Stimulated activated CD8-positive, alpha-beta memory T cell treated with anti-CD3 and anti-CD28 coated beads, Interleukin-7, amount 100 ng/mL, for 48 hours (primary cell): Measurements from ENCODE around the gene RAD23A.

Experiments
- DNase-seq, 2 donors: peaks; one replicate each; pipeline ENCODE4 v3.0.0-alpha.2; 2020; ENCODE audit warnings: low read depth in 1 of 2; ENCODE audit errors: extremely low read depth in 1 of 2

Gene RAD23A

DNA sequence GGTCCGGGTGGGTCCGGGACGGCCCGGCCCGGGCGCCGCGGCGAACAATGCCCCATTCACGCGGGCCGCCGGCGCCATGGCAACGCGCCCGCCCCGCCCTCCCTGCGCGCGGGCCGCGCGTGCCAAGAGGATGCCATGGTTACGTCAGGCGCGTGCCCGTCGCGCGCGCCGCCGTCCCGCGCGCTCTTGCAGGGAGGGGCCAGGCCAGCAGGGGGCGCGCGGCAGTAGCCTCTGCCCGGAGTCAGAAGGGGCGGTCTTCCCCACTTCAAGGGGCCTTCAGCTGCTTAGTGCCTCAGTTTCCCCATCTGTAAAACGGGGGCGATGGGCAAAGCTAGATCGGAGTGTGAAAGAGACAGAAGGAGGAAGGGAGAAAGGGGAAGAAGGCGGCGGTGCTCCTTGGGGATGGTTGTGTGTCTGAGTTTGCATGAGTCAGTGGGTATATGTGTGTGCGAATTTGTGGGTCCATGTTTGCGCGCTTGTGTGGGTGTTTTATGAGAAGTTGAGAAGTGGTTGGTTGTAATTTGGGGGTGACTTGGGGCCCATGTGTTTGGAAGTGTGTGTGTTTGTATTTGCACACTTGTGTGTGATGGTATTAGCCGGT is 38.0 kb downstream of the RAD23A start:
- DNase-seq: peak; percentile 54 to 67

DNA sequence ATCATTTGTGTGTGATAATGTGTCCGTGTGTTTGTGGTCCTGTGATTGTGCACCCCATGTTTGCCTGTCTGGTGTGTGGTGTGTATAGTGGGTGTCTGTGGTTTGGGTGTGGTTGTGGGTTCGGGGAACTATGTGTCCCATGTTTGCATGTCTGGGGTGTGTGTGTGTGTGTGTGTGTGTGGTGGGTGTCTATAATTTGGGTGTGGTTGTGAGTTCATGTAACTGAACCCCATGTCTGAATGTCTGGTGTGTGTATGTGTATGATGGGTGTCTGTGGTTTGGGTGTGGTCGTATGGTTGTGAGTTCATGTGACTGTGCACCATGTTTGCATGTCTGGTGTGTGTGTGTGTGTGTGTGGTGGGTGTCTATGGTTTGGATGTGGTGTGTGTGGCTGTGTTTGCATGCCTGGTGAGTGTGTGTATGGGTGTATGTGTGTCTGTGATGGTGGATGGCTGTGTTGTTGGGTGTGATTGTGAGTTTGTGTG is 38.5 kb downstream of the RAD23A start:
- DNase-seq: no peak

DNA sequence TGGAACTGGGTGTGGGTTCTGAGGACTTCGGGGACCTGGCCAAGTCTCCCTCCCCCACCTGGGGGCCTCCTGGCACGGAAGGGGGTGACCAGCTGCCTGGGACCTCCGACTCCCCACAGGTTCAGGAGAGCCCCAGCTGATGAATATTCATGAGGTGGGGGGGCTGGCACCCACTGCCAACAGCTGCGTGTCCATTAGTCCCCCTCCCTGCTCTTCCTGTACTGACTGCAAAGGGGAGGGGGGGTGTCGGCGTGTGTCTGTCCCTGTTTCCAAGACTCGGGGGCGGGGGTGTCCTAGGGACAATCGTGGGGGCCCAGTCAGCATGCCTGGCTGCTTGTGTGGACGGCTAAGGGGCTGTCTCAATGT is 39.0 kb downstream of the RAD23A start:
- no peak for DNase-seq

DNA sequence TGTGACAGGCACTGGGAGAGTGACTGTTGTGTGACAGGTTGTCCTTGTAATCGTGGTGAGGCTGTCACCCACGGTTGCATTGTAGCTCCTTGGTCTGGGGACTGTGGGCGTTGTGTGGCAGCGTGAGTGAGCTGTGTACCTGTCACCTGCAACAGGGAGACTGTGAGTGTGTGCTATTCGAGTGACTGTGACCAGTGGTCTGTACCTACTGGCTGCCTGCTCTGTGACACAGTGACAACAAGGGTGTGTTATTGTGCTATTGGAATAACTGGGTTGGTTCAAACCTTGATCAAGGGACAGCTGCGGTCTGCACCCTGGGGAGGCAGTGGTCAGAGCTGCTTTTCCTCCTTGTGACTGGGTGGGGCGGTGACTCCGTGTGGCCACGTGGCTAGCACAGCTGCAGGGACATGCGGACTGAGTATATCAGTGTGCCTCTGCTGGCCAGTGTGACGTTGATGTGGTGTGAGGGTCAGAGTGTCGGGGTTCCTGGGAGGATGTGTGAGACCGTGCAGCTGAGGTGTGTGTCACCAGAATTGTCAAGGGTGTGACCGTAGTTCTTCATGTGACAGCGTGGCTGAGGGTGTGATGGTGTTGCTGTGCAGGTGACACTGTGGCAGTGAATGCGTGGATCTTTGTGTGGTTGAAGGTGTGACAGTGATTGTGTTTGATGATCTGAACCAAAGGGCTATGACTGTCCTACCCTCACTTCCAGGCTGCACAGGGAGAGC is 39.6 kb downstream of the RAD23A start:
- no peak for DNase-seq

DNA sequence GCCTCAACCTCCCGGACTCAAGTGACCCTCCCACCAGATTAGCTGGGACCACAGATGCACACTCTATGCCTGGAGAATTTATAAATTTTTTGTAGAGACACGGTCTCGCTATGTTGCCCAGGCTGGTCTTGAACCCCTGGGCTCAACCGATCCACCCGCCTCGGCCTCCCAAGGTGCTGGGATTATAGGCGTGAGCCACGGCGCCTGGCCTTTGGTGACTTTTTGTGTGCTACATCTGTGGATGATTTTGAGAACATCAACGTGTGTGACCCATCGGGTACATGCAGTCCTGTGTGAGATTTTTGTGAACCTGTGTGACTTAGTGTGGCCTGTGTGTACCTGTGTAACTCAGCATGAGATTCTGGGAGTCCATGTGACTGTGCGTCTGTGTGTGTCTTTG is 41.1 kb downstream of the RAD23A start:
- no peak for DNase-seq

GRCh38 chr19:12987190-12987589 is 41.5 kb downstream of the RAD23A start:
- no peak for DNase-seq

- DNase-seq: no peak
Observed at GRCh38 chr19:12987781-12988180, 42.1 kb downstream of the RAD23A start.

DNA sequence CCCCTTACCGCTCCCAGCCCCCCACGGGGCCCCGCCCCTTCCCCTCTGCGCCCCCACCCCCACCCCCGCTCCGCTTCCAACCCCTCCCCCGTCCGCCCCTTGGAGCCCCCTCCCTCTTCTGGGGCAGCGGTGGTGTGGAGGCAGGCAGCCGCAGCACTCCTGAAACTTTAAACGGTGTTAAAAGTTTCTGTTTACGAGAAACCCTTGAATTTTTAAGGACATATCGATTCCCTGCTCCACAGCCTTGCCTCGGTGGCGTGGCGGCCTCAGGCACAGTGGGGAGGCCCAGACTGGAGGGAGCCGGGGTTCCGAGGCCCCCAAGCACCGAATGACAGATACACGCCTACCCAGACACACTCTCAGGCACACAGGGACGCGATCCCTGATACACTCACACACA is 44.8 kb downstream of the RAD23A start:
- no peak for DNase-seq

- no peak for DNase-seq
Observed at GRCh38 chr19:12990853-12991252, 45.2 kb downstream of the RAD23A start.

DNA sequence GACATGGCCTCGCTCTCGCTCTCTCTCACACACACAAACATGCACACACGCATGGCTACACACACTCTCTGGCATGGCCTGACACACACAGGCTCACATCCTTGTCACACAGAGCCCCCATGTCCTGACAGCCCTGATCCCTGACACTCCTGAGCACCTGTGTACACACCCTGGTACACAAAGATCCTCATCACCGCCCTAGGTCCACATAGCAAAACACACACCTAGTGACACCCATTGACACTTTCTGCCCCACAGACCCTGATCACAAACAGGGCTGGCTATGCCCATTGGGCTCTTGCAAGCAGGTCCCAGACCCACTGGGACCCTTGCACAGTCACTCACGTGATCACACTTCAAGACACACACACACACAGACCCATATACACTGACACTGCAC is 45.6 kb downstream of the RAD23A start:
- DNase-seq: no peak

DNA sequence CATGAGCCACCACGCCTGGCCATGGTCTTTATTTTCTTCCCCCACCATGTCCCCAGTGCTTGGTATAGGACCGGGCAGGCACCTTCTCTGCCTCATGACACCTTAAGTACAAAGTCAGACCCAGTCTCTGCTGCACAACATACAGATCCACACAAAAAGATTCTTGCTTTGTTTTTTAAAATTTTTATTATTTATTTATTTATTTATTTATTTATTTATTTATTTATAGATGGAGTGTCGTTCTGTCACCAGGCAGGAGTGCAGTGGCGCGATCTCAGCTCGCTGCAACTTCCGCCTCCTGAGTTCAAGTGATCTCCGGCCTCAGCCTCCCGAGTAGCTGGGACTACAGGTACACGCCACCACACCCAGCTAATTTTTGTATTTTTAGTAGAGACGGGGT is 47.1 kb downstream of the RAD23A start:
- no peak for DNase-seq

- DNase-seq: no peak
Observed at GRCh38 chr19:12993562-12993961, 47.9 kb downstream of the RAD23A start.

DNA sequence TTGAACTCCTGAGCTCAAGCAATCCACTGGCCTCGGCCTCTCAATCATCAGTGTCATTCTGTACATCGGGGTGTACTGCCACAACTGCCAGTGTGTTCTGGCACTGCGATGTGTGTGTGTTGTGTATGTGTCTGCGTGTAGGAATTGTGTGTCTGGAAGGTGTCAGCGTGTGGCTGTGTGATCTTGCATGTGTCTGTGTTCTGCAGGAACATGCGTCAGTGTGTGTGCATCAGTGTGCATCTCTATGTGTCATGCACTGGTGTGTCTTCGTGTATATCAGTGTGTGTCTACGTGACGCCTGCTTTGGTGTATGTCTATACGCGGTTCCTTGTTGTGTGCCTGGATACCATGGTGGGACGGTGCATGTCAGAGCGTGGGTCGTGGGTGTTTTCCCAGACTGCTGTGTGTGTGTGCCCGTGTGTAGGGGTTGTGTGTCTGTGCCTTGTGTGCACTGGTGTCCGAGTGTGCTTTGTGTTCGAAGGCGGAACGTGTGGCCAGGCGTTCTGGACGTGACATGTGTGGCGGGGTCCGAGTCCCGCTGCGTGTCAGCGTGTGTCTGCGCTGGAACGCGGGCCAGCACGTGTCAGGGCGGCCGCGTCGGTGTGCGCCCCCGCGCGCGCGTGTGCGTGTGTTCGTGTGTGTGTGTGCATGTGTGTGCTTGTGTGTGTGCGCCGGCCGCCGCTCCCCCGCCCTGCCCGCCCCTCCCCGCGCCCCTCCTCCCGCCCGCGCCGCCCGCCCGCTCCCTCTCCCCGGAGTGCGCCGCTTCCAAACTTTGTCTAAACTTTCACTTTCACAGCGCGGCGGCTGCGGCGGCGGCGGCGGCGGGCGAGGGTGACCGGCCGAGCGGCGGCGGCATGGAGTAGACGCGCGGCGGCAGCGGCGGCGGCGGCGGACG is 49.3 kb downstream of the RAD23A start, which contains the start of gene NFIX:
Gene NFIX (plus strand): TSS at position 775 of the 895 bp plus-strand sequence. CDS start 363 bp downstream, outside the sequence.
- DNase-seq: no peak

GRCh38 chr19:12995596-12996405 is 50.1 kb downstream of the RAD23A start:
- no peak for DNase-seq

GRCh38 chr19:12996406-12997094 is 50.9 kb downstream of the RAD23A start:
- DNase-seq: no peak

DNA sequence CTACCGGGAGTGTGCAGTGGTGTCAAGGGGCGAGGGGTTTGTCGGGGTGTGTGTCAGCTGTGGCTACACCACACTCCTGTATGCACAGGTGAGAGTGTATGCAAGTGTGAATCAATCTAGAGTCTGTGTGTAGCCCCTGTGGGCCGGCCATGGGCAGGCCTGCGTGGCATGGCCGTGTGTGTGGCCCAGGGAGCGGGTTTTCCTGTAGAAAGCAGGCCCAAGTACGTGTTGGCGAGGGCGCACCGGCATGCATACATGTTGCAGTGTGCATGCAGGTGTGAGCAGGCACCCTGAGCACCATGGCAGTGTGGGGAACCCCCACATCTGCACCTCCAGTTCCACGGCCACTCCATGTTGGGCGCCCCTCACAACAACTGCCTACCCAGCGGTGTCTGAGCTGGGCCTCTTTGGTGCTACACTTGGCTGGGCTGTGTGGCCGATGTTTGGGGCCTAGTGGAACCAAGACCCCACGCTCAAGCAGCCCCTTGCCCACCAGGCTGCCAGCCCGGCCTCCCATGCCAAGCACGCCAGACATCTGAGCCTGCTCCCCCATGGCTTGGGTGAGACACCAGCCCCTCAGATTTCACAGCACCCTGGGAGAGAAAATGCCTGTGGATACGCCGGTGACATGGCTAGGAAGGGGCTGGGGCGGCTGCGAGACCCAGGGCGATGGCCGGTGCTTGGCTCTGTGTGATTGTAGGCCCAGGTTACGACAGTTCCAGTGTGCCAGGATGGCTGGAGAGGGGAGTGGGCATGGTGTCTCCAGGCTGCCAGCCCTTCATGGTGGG is 51.7 kb downstream of the RAD23A start:
- DNase-seq: no peak

GRCh38 chr19:12997967-12998940 is 52.6 kb downstream of the RAD23A start:
- no peak for DNase-seq

- no peak for DNase-seq
Observed at GRCh38 chr19:13001166-13001501, 55.5 kb downstream of the RAD23A start.
